GM18517 (cell line): Measurements from ENCODE around the gene RND2.

ENCODE experiments used
- ATAC-seq: cut with Tn5 transposase; IDR thresholded peaks from one replicate; pipeline ENCODE4 v1.9.1; 2021; ENCODE audit warnings: mild to moderate bottlenecking, moderate library complexity; ENCODE audit not compliant: unreplicated experiment

RND2 gene

GRCh38 chr17:43069368-43069898 is 44.4 kb downstream of the RND2 start:
- ATAC-seq = no peak

- ATAC-seq = no peak
Observed at GRCh38 chr17:43070257-43070656, 45.2 kb downstream of the RND2 start.

DNA sequence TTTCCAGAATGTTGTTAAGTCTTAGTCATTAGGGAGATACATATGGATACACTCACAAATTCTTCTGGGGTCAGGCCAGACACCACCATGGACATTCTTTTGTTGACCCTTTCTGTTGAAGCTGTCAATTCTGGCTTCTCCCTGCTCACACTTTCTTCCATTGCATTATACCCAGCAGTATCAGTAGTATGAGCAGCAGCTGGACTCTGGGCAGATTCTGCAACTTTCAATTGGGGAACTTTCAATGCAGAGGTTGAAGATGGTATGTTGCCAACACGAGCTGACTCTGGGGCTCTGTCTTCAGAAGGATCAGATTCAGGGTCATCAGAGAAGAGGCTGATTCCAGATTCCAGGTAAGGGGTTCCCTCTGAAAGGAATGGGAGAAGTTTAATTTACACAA is 45.8 kb downstream of the RND2 start:
- no peak for ATAC-seq

DNA sequence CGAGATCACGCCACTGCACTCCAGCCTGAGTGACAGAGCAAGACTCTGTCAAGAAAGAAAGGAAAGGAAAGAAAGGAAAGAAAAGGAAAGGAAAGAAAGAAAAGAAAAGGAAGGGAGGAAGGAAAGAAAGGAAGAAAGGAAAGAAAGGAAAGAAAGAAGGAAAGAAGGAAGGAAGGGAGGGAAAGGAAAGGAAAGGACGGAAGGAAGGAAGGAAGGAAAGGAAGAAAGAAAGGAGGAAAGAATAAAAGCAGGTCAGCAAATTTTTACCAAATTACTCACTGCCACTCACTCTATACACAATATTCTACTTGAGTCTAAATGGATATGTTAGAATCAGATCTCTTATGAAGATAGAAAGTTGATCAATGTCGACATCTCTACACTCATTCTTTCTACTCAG is 49.8 kb downstream of the RND2 start:
- ATAC-seq = no peak

DNA sequence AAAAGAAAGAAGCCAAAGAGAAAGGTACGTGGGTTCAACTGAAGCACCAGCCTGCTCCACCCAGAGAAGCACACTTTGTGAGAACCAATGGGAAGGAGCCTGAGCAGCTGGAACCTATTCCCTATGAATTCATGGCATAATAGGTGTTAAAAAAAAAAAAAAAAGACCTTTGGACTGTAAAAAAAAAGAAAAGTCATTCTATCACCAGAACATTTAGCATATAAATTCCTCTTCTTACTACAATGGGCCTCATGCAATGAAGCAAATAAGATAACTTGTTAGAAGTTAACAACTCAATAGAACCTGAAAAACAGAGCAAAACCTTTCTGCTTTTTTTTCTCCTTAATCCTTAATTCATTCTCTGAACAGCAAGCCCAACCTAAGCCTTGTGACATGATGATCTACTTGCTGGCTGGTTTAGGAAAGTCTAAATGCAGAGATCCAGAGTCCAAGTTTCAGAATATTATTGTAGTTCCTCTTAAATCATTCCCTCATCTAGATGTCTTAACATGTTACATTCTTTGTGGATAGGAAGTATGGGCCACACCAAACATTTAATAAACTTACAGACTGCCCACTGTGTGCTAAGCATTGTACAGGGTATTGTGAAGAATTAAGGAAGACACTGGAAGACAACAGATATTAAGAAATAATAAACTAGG is 54.7 kb downstream of the RND2 start:
- ATAC-seq = no peak
